Measurements from ENCODE around the gene SCUBE2.
"Not testable (repeated sequence)": the region's sequence is repeated elsewhere in the genome, so short reads cannot be mapped to it uniquely, and the experiment has no call there.

- TF ChIP-seq CBX8 (IDR thresholded peaks at IDR 0.05); ZNF302 (CRISPR knock-in tag; IDR thresholded peaks at IDR 0.05); POLR2AphosphoS2 (conservative IDR thresholded peaks at IDR 0.05; ENCODE audit: low read length); USF2 (IDR thresholded peaks at IDR 0.05); CTCF (IDR thresholded peaks at IDR 0.05); POLR2A (IDR thresholded peaks at IDR 0.05; ENCODE audit: low read length): not testable (repeated sequence)
Measured at GRCh38 chr11:8986772-8987171, 104.6 kb downstream of the SCUBE2 start.

All from A549 (cell line).